Fibroblast of the aortic adventitia (primary cell): ENCODE measurements around the gene TTC19. TPM values are rescaled to one million over a fixed set of nuclear protein-coding genes. Genes with fewer than 3 reads are reported as not detected.

Source experiments
- DNase-seq: peaks from one replicate; pipeline ENCODE4 v3.0.0-alpha.2; 2010; ENCODE audit warnings: low read depth
- H3K4me3 ChIP-seq: 2 replicates; pipeline ENCODE4 v1.5.1; 2011; ENCODE audit warnings: low read depth, mild to moderate bottlenecking, control low read depth, low read length, moderate library complexity
- CTCF ChIP-seq: IDR thresholded peaks from 2 replicates; pipeline ENCODE4 v1.5.1; 2011; ENCODE audit warnings: mild to moderate bottlenecking, low read length, control low read depth, inconsistent platforms; ENCODE audit not compliant: insufficient read depth
- total RNA-seq: library from RNA; depleted of rRNA; stranded (reverse); fragments of >200 nt; gene quantifications from 2 replicates; pipeline ENCODE4 v1.2.3, GENCODE V29; 2012; ENCODE audit warnings: low replicate concordance

The TTC19 gene
- total RNA-seq, 1 donor, result 21.4 TPM

GRCh38 chr17:15966183-15966878, 33.3 kb upstream of the TTC19 start:
- no peak for TF ChIP-seq CTCF
- DNase-seq, result no peak
- no peak overlapping the region for H3K4me3 ChIP-seq

DNA sequence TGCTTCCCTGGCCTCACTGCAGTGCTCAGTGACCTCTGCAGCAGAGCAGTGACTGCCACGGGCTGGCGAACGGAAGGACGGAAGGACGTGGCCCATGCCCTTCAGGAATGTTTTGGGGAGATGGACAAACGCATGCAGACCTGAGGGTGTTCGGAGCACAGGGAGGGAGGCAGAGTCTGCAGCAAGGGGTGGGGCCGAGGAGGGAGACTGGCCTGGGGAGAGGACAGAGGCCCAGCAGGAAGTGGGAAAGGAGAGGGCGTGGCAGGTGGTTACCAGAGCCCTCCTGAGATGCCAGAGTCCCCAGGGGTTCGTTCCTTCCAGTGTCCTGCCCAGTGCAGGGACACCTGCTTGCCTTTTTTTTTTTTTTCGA, 32.8 kb upstream of the TTC19 start:
- no peak for DNase-seq
- no peak overlapping the region for H3K4me3 ChIP-seq
- TF ChIP-seq CTCF, result no peak

- H3K4me3 ChIP-seq, result no peak overlapping the region
- no peak for TF ChIP-seq CTCF
- no peak for DNase-seq
Observed at GRCh38 chr17:15967706-15968399, 31.8 kb upstream of the TTC19 start.

DNA sequence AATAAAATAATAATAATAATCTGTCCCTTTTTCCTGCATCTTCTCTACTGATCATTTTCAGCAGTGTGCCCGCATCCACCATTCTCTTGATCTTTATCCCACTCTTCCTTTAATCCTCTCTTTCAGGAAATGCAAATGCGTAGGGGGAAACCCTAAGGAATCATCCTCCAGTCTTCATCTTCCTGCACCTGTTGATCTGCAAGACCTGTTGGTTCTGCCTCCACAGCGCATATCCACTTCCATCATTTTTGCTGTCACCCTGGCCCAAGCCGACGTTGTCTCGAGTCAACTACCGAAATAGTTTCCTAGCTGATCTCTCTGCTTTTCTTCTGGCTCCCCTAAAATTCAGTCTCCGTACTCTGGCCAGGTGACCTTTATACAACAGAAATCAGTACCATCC, 30.2 kb upstream of the TTC19 start:
- no peak for DNase-seq
- H3K4me3 ChIP-seq, result no peak overlapping the region
- no peak for TF ChIP-seq CTCF

- TF ChIP-seq CTCF, result no peak
- no peak for DNase-seq
Observed at GRCh38 chr17:15970500-15970899, 29.1 kb upstream of the TTC19 start.

GRCh38 chr17:15971098-15971678, 28.4 kb upstream of the TTC19 start:
- H3K4me3 ChIP-seq, result no peak overlapping the region
- DNase-seq, result peak; percentile 16
- no peak for TF ChIP-seq CTCF

More at GRCh38 chr17:15970500-15970899, 29.1 kb upstream of the TTC19 start:
- H3K4me3 ChIP-seq, result no peak overlapping the region
